Measurements from ENCODE around the gene ASB10. TPM values are rescaled to one million over a fixed set of nuclear protein-coding genes. Genes with fewer than 3 reads are reported as not detected.

The ASB10 gene
- total RNA-seq, 1 donor from 2014 or later = not detected

GRCh38 chr7:151128144-151128543 lies 58.9 kb downstream of the ASB10 start:
- no peak for DNase-seq (ENCODE audit: low spot score in 2 of 2)
- FAIRE-seq = no peak

DNA sequence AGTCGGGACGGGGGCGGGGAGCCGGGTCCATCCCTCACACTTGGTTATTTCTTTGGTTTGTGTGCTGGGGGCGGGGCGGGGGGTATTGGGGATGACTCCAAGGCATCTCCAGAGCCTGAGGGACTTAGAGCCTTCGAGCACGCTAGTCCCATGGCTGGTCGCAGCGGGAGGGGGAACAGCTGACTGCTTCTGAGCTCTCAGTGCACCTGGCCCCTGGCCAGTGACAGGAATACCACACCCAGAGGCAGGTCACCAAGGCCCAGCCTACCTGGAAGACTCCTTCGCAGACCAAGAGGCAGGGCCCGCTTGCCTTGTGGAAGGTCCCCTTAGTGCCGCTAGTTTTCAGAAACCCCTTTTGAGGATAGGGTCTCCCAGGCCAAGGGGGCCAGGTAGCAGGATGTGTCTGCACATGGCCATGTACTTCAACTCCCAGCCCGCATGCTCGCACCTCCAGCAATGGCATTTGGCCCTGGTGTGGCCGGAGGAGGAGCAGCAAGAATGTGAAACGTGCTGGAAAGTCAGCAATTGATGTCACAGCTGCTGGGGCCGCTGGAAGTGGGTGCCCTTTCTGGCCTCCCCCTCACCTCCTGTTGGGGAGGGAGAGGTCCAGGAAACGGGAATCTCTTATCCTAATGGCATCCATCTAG lies 60.4 kb downstream of the ASB10 start:
- DNase-seq (ENCODE audit: low spot score in 2 of 2) = no peak

GRCh38 chr7:151125846-151126481 lies 61.1 kb downstream of the ASB10 start:
- no peak for DNase-seq (ENCODE audit: low spot score in 2 of 2)
- no peak for FAIRE-seq

More for the DNA sequence above, 60.4 kb downstream of the ASB10 start:
- FAIRE-seq = no peak

Other genes starting within 250 kb of the ASB10 start
- gene KCNH2, start 208.9 kb downstream of the ASB10 start, total RNA-seq = 6.1 TPM
- 0.82 TPM for gene NOS3, start 196.2 kb downstream of the ASB10 start, total RNA-seq
- 2.4 TPM for gene ATG9B, start 162.8 kb downstream of the ASB10 start, total RNA-seq
- gene ABCB8, start 158.8 kb downstream of the ASB10 start, total RNA-seq = 22.8 TPM
- gene ASIC3, start 138.7 kb downstream of the ASB10 start, total RNA-seq = 0.82 TPM
- gene CDK5, start 129.4 kb downstream of the ASB10 start, total RNA-seq = 47.7 TPM
- 10.6 TPM for gene SLC4A2, start 127.7 kb downstream of the ASB10 start, total RNA-seq
- 32.6 TPM for gene FASTK, start 106.4 kb downstream of the ASB10 start, total RNA-seq
- 10.2 TPM for gene TMUB1, start 103.8 kb downstream of the ASB10 start, total RNA-seq
- 92.9 TPM for gene AGAP3, start 100.8 kb downstream of the ASB10 start, total RNA-seq
- gene GBX1, start 19.6 kb downstream of the ASB10 start, total RNA-seq = 0.41 TPM
- gene H2BK1, start 23.2 kb upstream of the ASB10 start, total RNA-seq = not detected
- 38.3 TPM for gene ABCF2, start 40.0 kb upstream of the ASB10 start, total RNA-seq
- 18.3 TPM for gene CHPF2, start 45.2 kb upstream of the ASB10 start, total RNA-seq
- gene SMARCD3, start 61.4 kb upstream of the ASB10 start, total RNA-seq = 145 TPM
- gene NUB1, start 154.6 kb upstream of the ASB10 start, total RNA-seq = 61.1 TPM
- 49.7 TPM for gene WDR86, start 222.8 kb upstream of the ASB10 start, total RNA-seq